DMS153 treated with DMSO at 0.1 percent for 48 hours (cell line): ENCODE results near the gene RXRA.
A peak's percentile ranks its signal among the peaks of the same experiment; 100 is the strongest.

Experiments
- DNase-seq: peaks from one replicate; lab custom pipeline; 2025; ENCODE audit not compliant: unreplicated experiment; lab: John Stamatoyannopoulos, UW

The RXRA gene

GRCh38 chr9:134429007-134429406 lies 102.8 kb downstream of the RXRA start:
- no peak for DNase-seq

- no peak for DNase-seq
Observed at GRCh38 chr9:134429481-134429880, 103.2 kb downstream of the RXRA start.

- DNase-seq: no peak
Observed at GRCh38 chr9:134431095-134431494, 104.8 kb downstream of the RXRA start.

- no peak for DNase-seq
Observed at GRCh38 chr9:134431626-134432025, 105.4 kb downstream of the RXRA start.

- no peak for DNase-seq
Observed at GRCh38 chr9:134432471-134432870, 106.2 kb downstream of the RXRA start.

GRCh38 chr9:134433101-134433500 lies 106.8 kb downstream of the RXRA start:
- no peak for DNase-seq

GRCh38 chr9:134433909-134434882 lies 107.9 kb downstream of the RXRA start:
- DNase-seq: no peak

- DNase-seq: peak; percentile 89
Observed at GRCh38 chr9:134434894-134435506, 108.7 kb downstream of the RXRA start.

GRCh38 chr9:134435550-134436378 lies 109.5 kb downstream of the RXRA start:
- no peak for DNase-seq

- no peak for DNase-seq
Observed at GRCh38 chr9:134436379-134436762, 110.1 kb downstream of the RXRA start.

- DNase-seq: no peak
Observed at GRCh38 chr9:134436911-134437310, 110.7 kb downstream of the RXRA start.

GRCh38 chr9:134437403-134438194 lies 111.3 kb downstream of the RXRA start:
- DNase-seq: no peak

- no peak for DNase-seq
Observed at GRCh38 chr9:134438195-134438788, 112.0 kb downstream of the RXRA start.

GRCh38 chr9:134439368-134439784 lies 113.1 kb downstream of the RXRA start:
- DNase-seq: no peak

- DNase-seq: no peak
Observed at GRCh38 chr9:134440636-134441226, 114.5 kb downstream of the RXRA start.

- no peak for DNase-seq
Observed at GRCh38 chr9:134441227-134442084, 115.2 kb downstream of the RXRA start.

GRCh38 chr9:134442085-134442474 lies 115.8 kb downstream of the RXRA start:
- no peak for DNase-seq

GRCh38 chr9:134442486-134443173 lies 116.4 kb downstream of the RXRA start:
- peak; percentile 65 for DNase-seq
